GM20431 (cell line): ENCODE data around the gene RCE1.

Experiments
- in situ Hi-C: fragments of 300-500 bp; cut with MseI, MboI; formaldehyde crosslinking; loops from one replicate; pipeline ENCODE4 v1.15.0; 2020; ENCODE audit warnings: low sequenced_read_pairs; ENCODE audit not compliant: unreplicated experiment

Gene RCE1

GRCh38 chr11:66854729-66855211 lies 11.5 kb downstream of the RCE1 start:
- in situ Hi-C loops = no loop called here

DNA sequence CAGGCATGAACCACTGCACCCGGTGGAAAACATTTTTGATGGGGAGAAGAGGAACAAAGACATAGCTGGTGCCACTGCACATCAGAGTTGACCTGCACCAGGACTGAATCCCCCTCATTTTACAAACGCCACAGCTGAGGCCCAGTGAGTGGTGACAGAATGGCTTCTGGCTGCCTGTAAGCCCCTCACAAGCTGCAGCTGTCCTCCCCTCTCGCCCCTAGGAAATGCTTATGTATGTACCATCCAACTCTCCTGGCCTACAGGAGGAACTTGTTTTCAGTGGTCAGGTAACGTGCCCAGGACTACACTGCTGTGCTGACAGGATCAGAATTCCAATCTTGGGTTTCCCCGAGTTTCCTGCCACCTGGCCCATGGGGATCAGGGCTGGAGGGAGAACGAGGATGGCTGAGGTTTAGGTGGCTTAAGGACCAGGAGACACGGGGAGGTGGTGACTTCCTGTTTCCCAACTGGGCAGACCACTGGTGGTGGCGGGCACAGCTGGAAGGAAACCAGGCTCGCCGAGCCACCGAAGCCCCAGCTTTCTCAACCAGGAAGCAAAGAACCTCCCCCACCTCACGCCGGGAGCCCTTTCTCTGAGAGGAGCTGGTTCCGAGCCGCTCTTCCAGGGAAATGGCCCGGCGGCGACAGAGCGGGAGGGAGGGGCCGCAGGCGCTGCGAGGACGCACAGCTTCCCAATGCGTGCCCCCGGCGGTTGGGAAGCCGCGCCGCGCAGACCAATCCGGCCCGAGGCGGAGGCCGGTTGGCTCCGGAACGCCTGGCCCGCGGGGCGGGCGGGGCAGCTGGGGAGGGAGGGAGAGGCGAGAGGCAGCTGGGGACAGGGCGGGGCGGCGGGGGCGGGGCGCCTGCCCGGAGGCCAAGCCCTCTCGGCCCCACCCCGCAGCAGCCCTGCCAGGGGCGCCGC lies 12.6 kb downstream of the RCE1 start:
- in situ Hi-C loops = no loop called here

DNA sequence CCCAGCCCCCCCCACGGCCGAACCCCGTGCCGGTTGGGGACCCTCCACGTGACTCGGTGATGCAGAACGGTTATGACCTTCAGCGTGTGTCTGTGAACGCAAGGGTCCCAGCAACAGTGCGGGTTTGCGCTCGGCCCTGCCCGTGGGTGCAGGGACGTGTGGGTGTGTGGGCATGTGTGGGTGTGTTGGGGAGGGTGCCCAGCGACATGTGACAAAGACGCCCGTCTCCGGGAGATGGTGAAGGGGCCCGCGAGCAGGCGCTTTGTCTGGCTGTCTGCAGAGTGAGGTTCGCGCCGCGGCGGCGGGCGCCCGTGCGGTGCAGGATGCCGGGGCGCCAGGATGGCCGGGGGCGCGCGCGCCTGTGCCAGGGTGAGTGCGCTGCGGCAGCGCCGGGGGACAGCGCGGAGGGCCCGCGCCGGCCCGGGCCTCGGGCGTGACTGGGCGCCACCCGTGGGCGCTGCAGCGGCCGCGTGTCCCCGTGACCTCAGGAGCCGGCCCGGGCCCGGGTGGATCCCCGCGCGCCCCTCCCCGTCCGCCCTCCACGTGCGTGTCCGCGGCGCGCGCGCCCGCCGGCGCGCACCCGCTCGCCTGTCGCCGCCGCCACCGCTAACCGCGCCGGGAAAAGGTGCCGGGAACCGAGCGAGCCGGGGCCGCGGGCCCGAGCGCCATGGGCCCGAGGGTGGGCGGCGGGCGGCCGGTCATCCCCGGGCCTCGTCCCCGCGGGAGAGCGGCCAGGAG lies 13.4 kb downstream of the RCE1 start, which contains the start of gene LRFN4:
Gene LRFN4 (plus strand): TSS at position 569 of the 738 bp plus-strand sequence. CDS start 681 bp downstream, outside the sequence.
- in situ Hi-C loops = no loop called here

DNA sequence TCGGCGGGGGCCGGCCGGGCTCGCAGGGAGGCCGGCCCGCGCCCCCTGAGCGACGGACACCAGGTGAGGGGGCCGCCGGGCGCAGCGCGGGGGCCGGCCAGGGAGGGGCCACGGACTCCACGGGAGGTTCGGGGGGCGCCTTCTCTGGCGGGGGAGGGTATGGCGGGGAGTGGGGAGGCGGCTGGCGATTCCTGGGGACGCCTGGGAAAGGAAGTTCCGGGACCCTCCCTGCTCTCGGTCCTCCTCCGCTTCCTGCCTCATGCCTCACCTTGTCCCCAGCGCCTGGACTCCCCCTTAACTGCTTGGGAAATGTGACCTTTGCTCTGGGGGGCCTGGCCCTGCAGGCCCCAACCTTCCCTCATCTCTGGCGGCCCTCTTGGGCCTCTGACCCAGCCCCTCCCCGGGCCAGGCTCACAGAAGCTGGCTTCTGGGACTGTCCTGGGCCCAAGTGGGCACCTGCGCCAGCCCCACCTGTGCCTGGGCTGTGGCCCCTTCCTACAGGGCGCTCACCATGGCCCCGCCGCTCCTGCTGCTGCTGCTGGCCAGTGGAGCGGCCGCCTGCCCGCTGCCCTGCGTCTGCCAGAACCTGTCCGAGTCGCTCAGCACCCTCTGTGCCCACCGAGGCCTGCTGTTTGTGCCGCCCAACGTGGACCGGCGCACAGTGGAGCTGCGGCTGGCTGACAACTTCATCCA lies 14.1 kb downstream of the RCE1 start:
- in situ Hi-C loops = no loop called here

- in situ Hi-C loops = no loop called here
Measured at GRCh38 chr11:66857927-66858185, 14.6 kb downstream of the RCE1 start.

- in situ Hi-C loops = no loop called here
Measured at GRCh38 chr11:66858186-66858938, 15.1 kb downstream of the RCE1 start.

DNA sequence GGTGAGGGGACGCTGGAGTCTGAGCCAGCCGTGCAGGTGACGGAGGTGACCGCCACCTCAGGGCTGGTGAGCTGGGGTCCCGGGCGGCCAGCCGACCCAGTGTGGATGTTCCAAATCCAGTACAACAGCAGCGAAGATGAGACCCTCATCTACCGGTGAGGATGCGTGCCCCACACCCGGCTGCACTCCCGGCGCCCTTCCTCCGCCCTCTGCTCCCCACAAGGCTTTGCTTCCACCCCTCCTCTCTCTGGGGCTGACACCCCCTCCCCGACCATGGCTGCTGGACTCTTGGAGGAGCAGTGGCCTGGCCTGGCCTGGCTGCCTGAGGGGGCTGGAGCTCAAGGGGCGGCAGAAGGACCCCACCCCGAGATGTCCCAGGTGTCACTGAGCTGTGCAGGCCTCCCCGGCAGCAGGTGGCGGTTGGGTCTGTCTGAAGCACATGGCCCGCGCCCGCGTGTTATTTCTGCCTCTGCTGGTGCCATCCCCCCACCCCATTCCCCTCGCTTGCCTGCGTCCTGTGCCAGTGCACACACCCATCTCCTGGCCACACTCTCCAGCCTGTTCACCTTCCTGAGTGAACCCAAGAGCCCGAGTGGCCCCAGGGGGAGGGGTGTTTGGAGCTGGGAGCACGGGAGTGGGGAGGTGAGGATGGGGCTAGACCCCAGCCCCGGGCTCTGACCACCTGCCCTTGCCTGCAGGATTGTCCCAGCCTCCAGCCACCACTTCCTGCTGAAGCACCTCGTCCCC lies 15.9 kb downstream of the RCE1 start:
- in situ Hi-C loops = no loop called here

DNA sequence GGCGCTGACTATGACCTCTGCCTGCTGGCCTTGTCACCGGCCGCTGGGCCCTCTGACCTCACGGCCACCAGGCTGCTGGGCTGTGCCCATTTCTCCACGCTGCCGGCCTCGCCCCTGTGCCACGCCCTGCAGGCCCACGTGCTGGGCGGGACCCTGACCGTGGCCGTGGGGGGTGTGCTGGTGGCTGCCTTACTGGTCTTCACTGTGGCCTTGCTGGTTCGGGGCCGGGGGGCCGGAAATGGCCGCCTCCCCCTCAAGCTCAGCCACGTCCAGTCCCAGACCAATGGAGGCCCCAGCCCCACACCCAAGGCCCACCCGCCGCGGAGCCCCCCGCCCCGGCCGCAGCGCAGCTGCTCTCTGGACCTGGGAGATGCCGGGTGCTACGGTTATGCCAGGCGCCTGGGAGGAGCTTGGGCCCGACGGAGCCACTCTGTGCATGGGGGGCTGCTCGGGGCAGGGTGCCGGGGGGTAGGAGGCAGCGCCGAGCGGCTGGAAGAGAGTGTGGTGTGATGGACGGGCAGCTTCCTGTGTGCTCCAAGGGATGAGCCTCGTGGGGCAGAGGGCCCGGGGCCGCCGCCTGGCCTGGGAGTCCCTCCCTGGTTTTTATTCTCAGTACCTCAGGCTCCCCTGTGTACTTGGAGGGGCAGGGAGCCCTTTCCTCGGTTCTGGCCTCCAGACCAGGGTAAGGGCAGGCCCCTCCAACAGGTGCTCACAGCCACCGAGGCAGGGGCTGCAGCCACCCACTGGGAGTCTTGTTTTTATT lies 16.6 kb downstream of the RCE1 start:
- in situ Hi-C loops = no loop called here

DNA sequence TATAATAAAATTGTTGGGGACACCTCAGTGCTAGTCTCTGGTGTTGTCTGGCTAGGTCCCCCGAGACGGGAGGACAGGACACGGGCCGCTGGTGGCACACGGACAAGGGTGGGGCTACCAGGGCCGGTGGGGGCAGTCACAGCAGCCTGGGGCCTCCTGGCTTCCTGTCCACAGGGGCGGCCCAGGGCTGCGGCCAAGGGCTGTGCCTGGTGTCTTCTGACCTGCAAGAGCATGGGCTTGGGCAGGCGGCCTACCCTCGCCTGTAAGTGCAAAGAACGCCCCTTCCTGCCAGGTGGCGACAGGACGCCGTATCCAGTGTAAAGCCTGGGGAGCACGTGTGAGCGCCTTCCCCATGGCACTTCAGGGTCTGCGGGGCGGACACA lies 17.2 kb downstream of the RCE1 start:
- in situ Hi-C loops = no loop called here

GRCh38 chr11:66861038-66861773 lies 18.0 kb downstream of the RCE1 start:
- in situ Hi-C loops = no loop called here

DNA sequence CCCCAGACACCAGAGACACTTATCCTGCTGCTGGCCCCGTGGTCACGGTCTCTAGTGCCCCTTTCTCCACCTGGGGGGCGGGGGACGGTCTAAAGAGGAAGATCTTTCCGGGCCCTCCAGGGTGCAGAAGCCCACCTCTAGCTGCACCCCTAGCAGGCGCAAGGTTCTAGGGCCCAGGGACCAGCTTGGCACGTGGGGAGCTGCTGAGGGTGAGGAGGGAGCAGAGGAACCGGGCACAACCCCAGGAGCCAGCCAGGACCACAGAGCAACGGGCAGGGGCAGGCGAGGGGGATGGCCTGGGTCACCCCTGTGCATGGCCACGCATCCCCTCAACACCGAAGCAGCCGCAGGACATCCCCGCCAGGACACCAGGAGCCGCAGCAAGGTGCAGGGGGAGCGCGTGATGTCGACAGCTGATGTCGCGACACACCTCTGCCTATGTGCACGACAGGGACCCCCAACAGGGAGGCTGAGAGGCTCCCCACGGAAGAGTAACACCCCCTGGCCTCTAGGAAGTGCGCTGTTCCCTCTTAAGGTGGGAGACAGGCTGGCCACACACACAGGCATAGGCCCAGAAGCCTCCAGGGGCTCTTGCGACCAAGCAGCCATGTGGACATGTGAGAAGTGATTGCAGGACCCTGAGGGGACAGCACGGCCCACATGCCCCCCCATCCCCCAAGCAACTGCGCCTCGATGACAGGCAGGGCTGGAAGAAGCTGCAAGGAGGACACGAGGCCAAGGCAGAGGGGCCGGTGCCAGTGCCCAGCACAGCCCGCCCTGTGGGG lies 18.7 kb downstream of the RCE1 start:
- in situ Hi-C loops = no loop called here

- in situ Hi-C loops = no loop called here
Measured at GRCh38 chr11:66862559-66863037, 19.4 kb downstream of the RCE1 start.

- in situ Hi-C loops = no loop called here
Measured at GRCh38 chr11:66863428-66864125, 20.3 kb downstream of the RCE1 start.

DNA sequence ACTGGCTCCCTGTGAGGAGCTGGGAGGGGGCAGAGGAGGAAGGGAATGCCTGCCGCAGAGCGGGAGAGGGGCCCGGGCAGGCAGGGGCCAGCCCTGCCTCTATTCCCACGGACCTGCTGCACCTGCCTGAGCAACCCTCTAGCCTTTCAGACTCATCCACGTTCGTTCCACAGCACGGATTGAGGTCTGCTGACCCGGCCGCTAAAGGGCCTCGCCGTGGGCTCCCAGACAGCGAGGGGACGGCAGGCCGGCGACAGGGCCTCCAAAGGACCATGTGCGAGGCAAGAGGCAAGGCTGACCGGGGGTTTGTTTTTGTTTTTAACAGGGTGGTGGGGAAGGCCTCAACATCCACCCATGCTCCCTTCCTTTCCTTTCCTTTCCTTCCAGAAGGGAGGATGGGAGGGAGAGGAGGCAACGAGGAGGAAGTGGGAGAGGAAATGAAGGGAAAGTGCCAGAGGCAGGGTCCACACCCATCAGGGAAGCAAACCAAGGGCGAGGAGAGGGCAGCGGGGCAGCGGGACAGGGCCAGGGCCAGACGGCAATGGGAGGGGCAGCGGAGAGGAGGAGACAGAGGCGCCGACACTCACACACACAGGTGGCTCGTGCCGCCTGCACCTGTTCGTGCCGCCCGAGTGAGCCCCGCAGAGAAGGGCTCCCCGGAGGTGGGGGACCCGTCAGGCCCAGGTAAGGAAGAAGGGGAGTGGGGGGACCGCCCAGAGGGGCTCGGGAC lies 21.1 kb downstream of the RCE1 start:
- in situ Hi-C loops = no loop called here

DNA sequence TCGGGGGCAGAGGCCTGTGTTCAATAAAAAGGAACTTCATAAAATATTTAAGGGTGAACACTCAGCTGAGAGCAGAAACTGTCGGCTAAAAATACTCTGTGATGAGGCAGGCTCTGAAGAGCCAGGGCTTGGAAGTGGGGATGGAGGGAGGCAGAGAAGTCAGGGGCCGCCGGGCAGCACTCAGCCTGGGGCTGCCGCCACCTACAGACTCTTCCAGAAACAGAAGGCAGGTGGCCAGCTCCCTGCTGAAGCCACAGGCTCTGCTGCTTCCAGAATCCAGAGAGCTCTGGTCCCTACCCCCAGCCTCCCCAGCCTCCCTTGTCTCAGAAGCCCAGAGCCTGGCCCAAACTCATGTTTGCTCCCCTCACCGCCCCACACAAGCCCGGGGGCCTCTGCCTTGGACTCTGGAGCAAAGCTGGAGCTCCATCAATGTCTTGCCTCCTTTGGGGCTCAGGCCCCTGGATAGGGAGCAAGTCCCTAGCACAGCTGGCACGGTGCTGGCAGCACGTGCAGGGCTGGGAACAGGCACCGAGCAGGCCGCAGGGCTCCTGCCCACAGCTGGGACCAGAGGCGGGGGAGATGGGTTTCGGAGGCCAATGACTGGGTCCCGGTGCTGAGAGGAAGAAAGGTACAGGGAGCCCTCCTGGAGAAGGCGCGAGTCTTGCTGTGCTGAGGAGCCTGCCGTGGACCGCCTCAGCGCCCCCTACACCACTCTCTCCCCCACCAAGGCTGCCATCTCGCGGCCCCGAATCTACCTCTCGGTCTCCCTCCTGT lies 21.9 kb downstream of the RCE1 start:
- in situ Hi-C loops = no loop called here
